Measurements from ENCODE around the gene DYNC1H1. TPM values are rescaled to one million over a fixed set of nuclear protein-coding genes. Genes with fewer than 3 reads are reported as not detected.

The DYNC1H1 gene
- total and polyA plus RNA-seq, 2 of the 13 experiments (the other 11 are each of a cell fraction or from before 2014, with no cell fraction given): 74.4 to 239 TPM

GRCh38 chr14:101947904-101948665, 16.3 kb upstream of the DYNC1H1 start (continued):
- TF ChIP-seq MXD1 (CRISPR knock-in tag; IDR thresholded peaks at IDR 0.05): peak; percentile 89
- TF ChIP-seq MAFK (conservative IDR thresholded peaks at IDR 0.05 in 1 of 2, IDR thresholded peaks at IDR 0.05 in 1 of 2; ENCODE audit: low read length in 2 of 2): no peak
- TF ChIP-seq CHD2 (IDR thresholded peaks at IDR 0.05; ENCODE audit: low read depth, low read length): peak; percentile 100
- peak; percentile 71 for TF ChIP-seq HOMEZ (CRISPR knock-in tag; IDR thresholded peaks at IDR 0.05; ENCODE audit: low read depth)
- no peak; the same call in 1 of the 2 replicates for TF ChIP-seq E2F5 (CRISPR knock-in tag; conservative IDR thresholded peaks at IDR 0.05)
- TF ChIP-seq ZNF782 (CRISPR knock-in tag; IDR thresholded peaks at IDR 0.05; ENCODE audit: borderline replicate concordance): peak; percentile 33; the same call in 1 of the 2 replicates
- TF ChIP-seq RBM22 (optimal IDR thresholded peaks at IDR 0.05; ENCODE audit: low read length): no peak
- no peak for TF ChIP-seq KLF13 (CRISPR knock-in tag; IDR thresholded peaks at IDR 0.05)
- no peak for TF ChIP-seq MAFF (IDR thresholded peaks at IDR 0.05; ENCODE audit: low read depth, low read length)
- TF ChIP-seq BRF2 (CRISPR knock-in tag; IDR thresholded peaks at IDR 0.05): peak; percentile 30; the same call in 1 of the 2 replicates
- 0 out of 2 replicates have a peak, but pooled peaks have one; percentile 70 for TF ChIP-seq ZNF138 (CRISPR knock-in tag; IDR thresholded peaks at IDR 0.05; ENCODE audit: low read depth)
- TF ChIP-seq GMEB1 (CRISPR knock-in tag; IDR thresholded peaks at IDR 0.05; ENCODE audit: borderline replicate concordance): peak; percentile 89
- TF ChIP-seq SP5 (CRISPR knock-in tag; IDR thresholded peaks at IDR 0.05; ENCODE audit: borderline replicate concordance, low read depth): peak; percentile 96
- peak; percentile 98 for TF ChIP-seq RBM39 (IDR thresholded peaks at IDR 0.05; ENCODE audit: low read depth, low read length, poor library complexity, severe bottlenecking)
- peak; percentile 89 for TF ChIP-seq KDM5A (IDR thresholded peaks at IDR 0.05; ENCODE audit: borderline replicate concordance, low read length)
- TF ChIP-seq PRDM4 (CRISPR knock-in tag; IDR thresholded peaks at IDR 0.05; ENCODE audit: borderline replicate concordance): peak; percentile 91; the same call in 1 of the 2 replicates
- no peak for TF ChIP-seq ZNF703 (CRISPR knock-in tag; IDR thresholded peaks at IDR 0.05; ENCODE audit: borderline replicate concordance)
- no peak for TF ChIP-seq ZNF569 (CRISPR knock-in tag; IDR thresholded peaks at IDR 0.05; ENCODE audit: borderline replicate concordance)
- TF ChIP-seq ZNF740 (CRISPR knock-in tag; IDR thresholded peaks at IDR 0.05): no peak
